NCI-H2029 (cell line): Measurements from ENCODE around the gene STAB2.
A peak's percentile ranks its signal among the peaks of the same experiment; 100 is the strongest.

Source experiments
- DNase-seq: peaks from one replicate; lab custom pipeline; 2025; lab: John Stamatoyannopoulos, UW

Gene STAB2

DNA sequence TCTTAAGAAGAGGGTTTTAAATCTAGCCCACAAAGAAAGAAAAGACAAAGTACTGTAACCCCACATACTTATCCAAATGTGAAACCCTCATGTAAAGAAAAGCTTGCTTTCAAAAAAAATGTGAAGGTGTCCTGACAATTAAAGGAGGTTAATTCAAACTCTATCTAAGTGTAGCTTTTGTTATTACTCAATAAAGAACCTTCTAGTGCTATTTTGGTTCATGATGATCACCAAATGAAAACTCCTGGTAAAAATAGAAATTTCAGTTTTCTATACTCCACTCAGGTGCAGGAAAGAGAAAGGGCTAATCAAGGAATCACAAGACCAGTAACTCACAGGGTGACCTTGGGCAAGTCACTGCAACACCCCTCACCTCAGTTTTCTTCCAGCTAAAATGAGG is 1.6 kb downstream of the STAB2 start:
- no peak for DNase-seq

DNA sequence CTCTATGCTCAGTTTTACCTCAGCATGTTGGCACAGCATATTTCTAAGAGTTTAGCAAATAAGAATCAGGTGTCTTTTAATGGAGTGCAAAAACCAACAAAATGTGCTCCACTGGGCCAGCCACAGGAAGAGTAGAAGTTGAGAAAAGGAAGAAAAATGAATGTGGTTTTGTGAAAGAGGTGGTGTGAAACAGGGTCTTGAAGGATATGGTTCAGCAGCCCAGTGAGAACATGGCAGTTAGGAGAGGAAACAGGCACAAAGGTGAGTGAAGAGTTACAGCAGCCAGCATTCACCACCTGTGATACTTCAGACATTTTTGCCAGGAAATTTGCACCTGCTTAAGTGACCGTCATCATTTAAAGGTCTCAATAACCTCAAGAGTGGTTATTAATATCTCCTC is 2.4 kb downstream of the STAB2 start:
- DNase-seq: no peak

GRCh38 chr12:103590271-103590670 is 3.2 kb downstream of the STAB2 start:
- DNase-seq: no peak

DNA sequence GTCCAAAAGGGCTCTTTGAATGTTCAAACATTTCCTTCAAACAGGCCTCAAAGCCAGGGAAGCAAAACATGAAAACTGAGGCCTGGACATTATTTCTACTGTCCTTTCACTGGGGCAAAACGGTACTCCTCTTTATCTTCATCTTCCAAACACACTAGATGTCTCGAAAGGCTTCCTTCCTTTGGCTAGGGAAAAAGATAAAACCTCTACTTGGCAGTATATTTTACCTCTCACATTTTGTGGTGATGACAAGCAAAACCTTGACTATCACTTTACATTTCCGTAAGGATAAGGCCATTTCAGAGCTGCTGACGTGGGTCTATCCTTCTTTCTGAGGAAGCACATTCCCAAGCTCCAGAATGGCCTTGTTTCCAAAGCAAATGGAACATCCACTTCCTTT is 9.9 kb downstream of the STAB2 start:
- no peak for DNase-seq

DNA sequence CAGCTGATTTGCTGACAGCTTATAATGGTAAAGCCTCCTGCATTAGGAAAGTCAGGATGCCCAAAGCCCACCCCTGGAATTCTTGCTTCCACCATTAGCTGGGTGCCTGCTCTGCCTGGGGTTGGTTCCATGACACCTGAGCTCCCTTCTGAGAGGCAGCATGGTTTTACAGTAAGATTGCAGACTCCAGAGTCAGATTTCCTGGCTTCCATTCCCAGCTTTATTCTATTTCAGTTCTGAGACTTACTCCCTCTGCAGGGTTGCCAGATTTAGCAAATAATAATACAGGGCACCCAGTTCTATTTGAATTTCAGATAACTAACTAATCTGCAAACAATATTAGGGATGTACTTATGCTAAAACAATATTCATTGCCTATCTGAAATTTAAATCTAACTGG is 12.2 kb downstream of the STAB2 start:
- DNase-seq: no peak

- DNase-seq: no peak
These were observed 14.1 kb downstream of the STAB2 start for GRCh38 chr12:103600967-103601728.

DNA sequence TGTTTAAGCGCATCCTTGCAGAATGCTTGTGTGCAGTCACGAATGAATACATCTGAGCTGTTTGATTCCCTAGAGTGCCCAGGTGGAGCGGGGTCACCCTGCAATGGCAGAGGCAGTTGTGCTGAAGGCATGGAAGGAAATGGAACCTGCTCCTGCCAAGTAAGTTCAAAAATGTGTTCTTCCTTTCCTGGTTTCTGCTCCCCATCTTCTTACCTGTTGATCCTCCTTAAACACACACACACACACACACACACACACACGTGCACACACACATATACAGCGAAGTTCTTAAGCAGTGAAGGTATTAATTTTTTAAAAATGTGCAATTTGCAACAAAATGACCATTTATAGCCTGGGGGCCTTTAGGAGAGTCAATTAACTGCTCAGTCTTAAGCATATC is 33.3 kb downstream of the STAB2 start:
- DNase-seq: no peak

GRCh38 chr12:103623716-103624115 is 36.6 kb downstream of the STAB2 start:
- no peak for DNase-seq

DNA sequence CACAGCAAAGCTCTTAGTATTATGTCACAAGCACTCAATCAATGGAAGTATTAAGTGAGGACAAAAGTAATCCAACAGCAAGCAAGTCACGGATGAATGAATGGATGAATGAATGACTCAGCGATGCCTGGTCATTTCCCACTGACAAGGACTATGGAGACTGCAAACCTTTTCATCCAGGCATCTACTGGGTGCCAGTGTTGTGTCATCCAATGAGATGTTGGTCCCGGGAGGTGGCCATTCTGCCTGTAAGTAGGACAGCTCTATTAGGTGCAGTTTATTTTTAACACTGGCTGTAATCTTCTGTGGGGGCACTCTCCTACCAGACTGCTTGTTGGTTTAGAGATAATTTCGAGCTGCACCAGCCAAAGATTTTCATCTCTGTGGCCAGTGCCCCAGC is 39.4 kb downstream of the STAB2 start:
- peak; percentile 46 for DNase-seq

- DNase-seq: peak; percentile 59
These were observed 40.2 kb downstream of the STAB2 start for GRCh38 chr12:103627189-103627855.

DNA sequence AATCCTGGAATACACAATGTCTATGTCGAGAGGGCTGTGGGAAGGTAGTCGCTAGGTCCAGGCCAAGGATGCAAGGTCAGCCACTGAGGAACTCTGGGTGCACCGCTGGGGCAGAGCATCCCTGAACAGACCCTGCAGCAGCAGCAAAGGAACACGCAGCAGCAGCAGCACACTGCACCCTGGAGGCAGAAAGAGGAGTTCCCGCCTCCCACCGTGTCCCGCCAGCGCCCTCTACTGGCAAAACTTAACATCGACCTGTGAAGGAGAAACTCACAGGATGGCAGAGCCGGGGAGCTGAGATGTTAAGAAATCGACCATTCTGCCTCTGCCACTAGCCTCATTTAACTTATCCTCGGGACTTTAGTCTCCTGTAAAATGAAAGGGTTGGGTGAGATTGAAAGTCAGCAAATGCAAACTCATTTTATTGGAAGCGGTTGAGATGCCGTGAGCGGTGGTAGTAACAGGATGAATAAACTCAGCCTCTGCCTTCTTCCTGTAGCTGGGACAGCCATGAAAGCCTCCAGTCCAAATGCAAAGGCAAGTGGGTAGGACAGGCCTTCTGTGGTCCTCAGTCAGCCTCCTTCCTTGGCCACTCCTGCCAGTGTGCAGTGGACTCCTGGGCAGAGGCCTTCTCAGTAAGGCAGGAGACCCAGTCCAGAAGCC is 45.6 kb downstream of the STAB2 start:
- peak; percentile 61 for DNase-seq

GRCh38 chr12:103634732-103635131 is 47.7 kb downstream of the STAB2 start:
- no peak for DNase-seq

- no peak for DNase-seq
These were observed 48.3 kb downstream of the STAB2 start for GRCh38 chr12:103635419-103635818.

GRCh38 chr12:103637021-103637420 is 49.9 kb downstream of the STAB2 start:
- DNase-seq: no peak

DNA sequence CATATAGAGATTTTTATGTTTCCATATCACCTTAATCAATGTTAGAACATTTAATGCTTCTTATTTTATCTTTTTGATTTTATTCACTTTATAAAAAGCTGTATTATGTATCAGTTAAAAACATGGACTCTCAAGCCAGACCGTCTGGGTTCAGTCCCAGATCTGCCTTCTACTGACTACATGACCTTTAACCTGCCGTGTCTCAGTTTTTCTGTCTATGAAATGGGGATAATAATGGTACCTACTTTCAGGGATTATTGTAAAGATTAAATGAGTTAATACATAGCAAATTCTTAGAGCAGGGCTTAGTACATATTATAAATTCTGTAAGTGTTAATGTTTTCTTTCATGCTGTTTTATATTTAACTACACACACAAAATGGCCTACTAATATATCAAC is 50.4 kb downstream of the STAB2 start:
- no peak for DNase-seq

DNA sequence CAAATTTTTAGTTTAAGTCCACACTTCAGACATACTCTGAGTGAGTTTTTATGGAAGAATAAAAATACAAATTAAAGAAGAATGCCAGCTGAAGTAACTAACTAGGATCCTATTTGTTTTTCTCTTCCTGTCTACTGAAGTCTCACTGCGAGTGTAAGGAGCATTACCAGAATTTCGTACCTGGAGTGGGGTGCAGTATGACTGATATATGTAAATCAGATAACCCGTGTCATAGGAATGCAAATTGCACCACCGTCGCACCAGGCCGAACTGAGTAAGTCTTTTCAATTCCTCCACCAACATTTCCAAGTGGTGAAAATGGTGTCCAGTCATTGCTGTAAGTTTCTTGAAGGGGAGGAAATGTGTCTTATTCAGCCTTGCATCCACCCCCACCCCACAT is 52.9 kb downstream of the STAB2 start:
- DNase-seq: no peak

- DNase-seq: no peak
These were observed 53.3 kb downstream of the STAB2 start for GRCh38 chr12:103640410-103640809.

DNA sequence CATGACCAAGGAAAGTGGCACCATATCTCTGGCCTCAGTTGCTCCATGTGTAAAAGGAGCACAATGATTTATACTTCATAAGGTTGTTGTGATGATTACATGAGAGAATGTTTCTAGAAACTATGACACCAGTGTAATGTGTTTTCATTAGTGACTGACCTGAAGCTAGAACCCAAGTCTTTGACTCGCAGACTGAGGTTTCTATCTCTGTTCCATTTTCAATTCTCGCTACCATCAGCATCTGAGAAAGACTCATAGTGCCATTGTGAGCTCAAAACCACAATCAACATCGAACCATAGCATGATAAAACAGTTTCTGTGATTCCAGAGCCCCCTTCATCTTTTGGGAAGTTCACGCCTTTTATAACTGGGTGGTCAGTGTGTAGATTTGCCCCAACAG is 53.8 kb downstream of the STAB2 start:
- DNase-seq: no peak

DNA sequence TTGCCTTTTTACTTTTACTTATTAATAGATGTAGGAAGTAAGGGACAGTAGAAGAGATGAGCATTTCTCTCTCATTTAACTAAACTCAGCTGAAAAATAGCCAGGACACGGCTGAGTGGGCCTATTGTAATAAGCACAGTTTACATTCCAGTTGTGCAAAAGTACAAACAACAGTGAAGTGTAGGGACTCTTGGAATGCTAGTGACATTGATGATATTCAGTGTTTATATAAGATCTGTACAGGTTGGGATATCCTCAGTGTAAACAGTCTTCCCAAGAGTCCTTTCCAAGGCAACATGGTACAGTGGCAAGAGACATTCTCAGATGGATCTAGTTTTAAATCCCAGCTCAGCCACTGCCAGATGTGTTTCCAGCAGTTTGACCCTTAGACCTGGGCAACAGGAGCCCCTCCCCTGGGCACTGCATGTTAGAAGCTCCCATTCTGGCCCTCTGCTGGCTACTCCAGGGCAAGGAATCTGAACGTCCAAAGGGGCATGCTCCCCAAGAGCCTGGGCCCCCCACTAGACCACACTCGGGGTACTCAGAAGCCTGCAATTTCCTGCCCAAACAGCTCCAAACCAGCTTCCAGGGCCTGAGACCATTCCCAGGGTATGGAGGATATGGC is 55.3 kb downstream of the STAB2 start:
- no peak for DNase-seq

- DNase-seq: no peak
These were observed 58.1 kb downstream of the STAB2 start for GRCh38 chr12:103645202-103645601.

- DNase-seq: no peak
These were observed 60.2 kb downstream of the STAB2 start for GRCh38 chr12:103647267-103647666.

DNA sequence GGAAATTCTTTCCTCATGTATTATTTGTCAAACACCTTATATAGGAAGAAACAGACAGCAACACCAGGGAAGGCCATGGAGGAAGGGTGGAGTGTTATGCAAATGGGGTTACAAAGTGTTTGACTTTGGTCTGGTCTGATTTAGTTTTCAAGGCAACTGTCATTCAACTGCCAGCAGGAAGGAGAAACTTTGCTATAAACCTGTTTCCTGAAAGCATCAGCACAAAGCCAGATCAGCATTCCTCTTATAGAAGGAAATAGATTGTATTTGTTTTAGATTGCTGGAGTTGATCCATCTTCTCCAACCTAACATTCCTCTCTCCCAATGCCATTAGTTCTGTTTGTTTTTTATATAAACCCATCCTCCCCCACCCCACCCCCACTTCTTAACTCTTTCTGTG is 65.7 kb downstream of the STAB2 start:
- no peak for DNase-seq
